ENCODE results near the gene MAP3K13. TPM values are rescaled to one million over a fixed set of nuclear protein-coding genes. Genes with fewer than 3 reads are reported as not detected.

Gene MAP3K13
- total and polyA plus RNA-seq, 2 of the 13 experiments (the other 11 are each of a cell fraction or from before 2014, with no cell fraction given) = 24.2 to 26.5 TPM

- TF ChIP-seq, protein P1, sequence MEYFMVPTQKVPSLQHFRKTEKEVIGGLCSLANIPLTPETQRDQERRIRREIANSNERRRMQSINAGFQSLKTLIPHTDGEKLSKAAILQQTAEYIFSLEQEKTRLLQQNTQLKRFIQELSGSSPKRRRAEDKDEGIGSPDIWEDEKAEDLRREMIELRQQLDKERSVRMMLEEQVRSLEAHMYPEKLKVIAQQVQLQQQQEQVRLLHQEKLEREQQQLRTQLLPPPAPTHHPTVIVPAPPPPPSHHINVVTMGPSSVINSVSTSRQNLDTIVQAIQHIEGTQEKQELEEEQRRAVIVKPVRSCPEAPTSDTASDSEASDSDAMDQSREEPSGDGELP (IDR thresholded peaks at IDR 0.05; ENCODE audit: borderline replicate concordance, low read depth) = no peak
- TF ChIP-seq KLF13 (CRISPR knock-in tag; IDR thresholded peaks at IDR 0.05) (peak; percentile 59; the same call in 1 of the 2 replicates), KDM5B (CRISPR knock-in tag; IDR thresholded peaks at IDR 0.05; ENCODE audit: borderline replicate concordance) (peak; percentile 86; the same call in 1 of the 2 replicates), ZNF784 (CRISPR knock-in tag; IDR thresholded peaks at IDR 0.05; ENCODE audit: borderline replicate concordance) (peak; percentile 97; the same call in 1 of the 2 replicates), SP140L (CRISPR knock-in tag; IDR thresholded peaks at IDR 0.05; ENCODE audit: borderline replicate concordance) (no peak; the same call in 1 of the 2 replicates), ZBTB38 (CRISPR knock-in tag; IDR thresholded peaks at IDR 0.05) (peak; percentile 77; the same call in 1 of the 2 replicates), CREBL2 (CRISPR knock-in tag; IDR thresholded peaks at IDR 0.05; ENCODE audit: borderline replicate concordance) (peak; percentile 80), BORCS8-MEF2B (CRISPR knock-in tag; IDR thresholded peaks at IDR 0.05) (peak; percentile 84), ZNF160 (CRISPR knock-in tag; IDR thresholded peaks at IDR 0.05) (peak; percentile 91), ATF7-NPFF (CRISPR knock-in tag; IDR thresholded peaks at IDR 0.05; ENCODE audit: low read depth) (peak; percentile 85), CBX2 (IDR thresholded peaks at IDR 0.05; ENCODE audit: low read depth, low read length) (no peak), CBX2 (CRISPR knock-in tag; IDR thresholded peaks at IDR 0.05; ENCODE audit: low read depth) (peak; percentile 80; the same call in 1 of the 2 replicates), FOXO1 (CRISPR knock-in tag; IDR thresholded peaks at IDR 0.05) (peak; percentile 86), ZNF543 (CRISPR knock-in tag; IDR thresholded peaks at IDR 0.05) (peak; percentile 82), CHCHD3 (CRISPR knock-in tag; IDR thresholded peaks at IDR 0.05) (peak; percentile 90; the same call in 1 of the 2 replicates), ZNF547 (CRISPR knock-in tag; IDR thresholded peaks at IDR 0.05) (peak; percentile 99), ZNF343 (CRISPR knock-in tag; IDR thresholded peaks at IDR 0.05) (peak; percentile 49; the same call in 1 of the 2 replicates)
- TF ChIP-seq, protein P2, sequence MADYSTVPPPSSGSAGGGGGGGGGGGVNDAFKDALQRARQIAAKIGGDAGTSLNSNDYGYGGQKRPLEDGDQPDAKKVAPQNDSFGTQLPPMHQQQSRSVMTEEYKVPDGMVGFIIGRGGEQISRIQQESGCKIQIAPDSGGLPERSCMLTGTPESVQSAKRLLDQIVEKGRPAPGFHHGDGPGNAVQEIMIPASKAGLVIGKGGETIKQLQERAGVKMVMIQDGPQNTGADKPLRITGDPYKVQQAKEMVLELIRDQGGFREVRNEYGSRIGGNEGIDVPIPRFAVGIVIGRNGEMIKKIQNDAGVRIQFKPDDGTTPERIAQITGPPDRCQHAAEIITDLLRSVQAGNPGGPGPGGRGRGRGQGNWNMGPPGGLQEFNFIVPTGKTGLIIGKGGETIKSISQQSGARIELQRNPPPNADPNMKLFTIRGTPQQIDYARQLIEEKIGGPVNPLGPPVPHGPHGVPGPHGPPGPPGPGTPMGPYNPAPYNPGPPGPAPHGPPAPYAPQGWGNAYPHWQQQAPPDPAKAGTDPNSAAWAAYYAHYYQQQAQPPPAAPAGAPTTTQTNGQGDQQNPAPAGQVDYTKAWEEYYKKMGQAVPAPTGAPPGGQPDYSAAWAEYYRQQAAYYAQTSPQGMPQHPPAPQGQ (CRISPR knock-in tag; IDR thresholded peaks at IDR 0.05; ENCODE audit: borderline replicate concordance) = peak; percentile 82; the same call in 1 of the 2 replicates
- TF ChIP-seq, protein P3, sequence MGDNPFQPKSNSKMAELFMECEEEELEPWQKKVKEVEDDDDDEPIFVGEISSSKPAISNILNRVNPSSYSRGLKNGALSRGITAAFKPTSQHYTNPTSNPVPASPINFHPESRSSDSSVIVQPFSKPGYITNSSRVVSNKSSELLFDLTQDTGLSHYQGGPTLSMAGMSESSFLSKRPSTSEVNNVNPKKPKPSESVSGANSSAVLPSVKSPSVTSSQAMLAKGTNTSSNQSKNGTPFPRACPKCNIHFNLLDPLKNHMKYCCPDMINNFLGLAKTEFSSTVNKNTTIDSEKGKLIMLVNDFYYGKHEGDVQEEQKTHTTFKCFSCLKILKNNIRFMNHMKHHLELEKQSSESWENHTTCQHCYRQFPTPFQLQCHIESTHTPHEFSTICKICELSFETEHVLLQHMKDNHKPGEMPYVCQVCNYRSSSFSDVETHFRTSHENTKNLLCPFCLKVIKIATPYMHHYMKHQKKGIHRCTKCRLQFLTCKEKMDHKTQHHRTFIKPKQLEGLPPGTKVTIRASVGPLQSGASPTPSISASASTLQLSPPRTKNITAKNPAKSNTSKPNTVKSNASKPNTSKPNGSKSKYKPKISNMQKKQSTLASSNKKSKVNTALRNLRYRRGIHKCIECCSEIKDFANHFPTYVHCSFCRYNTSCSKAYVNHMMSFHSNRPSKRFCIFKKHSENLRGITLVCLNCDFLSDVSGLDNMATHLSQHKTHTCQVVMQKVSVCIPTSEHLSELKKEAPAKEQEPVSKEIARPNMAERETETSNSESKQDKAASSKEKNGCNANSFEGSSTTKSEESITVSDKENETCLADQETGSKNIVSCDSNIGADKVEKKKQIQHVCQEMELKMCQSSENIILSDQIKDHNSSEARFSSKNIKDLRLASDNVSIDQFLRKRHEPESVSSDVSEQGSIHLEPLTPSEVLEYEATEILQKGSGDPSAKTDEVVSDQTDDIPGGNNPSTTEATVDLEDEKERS (CRISPR knock-in tag; IDR thresholded peaks at IDR 0.05) = peak; percentile 90
- TF ChIP-seq, protein P4, sequence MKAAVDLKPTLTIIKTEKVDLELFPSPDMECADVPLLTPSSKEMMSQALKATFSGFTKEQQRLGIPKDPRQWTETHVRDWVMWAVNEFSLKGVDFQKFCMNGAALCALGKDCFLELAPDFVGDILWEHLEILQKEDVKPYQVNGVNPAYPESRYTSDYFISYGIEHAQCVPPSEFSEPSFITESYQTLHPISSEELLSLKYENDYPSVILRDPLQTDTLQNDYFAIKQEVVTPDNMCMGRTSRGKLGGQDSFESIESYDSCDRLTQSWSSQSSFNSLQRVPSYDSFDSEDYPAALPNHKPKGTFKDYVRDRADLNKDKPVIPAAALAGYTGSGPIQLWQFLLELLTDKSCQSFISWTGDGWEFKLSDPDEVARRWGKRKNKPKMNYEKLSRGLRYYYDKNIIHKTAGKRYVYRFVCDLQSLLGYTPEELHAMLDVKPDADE (CRISPR knock-in tag; IDR thresholded peaks at IDR 0.05) = no peak; the same call in 1 of the 2 replicates
Measured at GRCh38 chr3:185498503-185499396, 135.8 kb downstream of the MAP3K13 start, which contains the start of gene TMEM41A (continued).

Data from HepG2 (cell line).